CD4-positive, alpha-beta memory T cell (primary cell): Measurements from ENCODE around the gene KRTAP5-3. TPM values are rescaled to one million over a fixed set of nuclear protein-coding genes. Genes with fewer than 3 reads are reported as not detected.
A peak's percentile ranks its signal among the peaks of the same experiment; 100 is the strongest.

Experiments
- CTCF ChIA-PET: fragments of 350-600 bp; sonication (Branson Sonifier 250); formaldehyde crosslinking; loops from one replicate; lab custom pipeline; 2021; ENCODE audit warnings: inconsistent platforms; ENCODE audit not compliant: partially characterized antibody; lab: Charles Lee
- POLR2A ChIA-PET: fragments of 350-600 bp; sonication (Branson Sonifier 250); formaldehyde crosslinking; loops from one replicate; lab custom pipeline; 2021; ENCODE audit not compliant: partially characterized antibody; lab: Charles Lee
- DNase-seq, 5 donors: peaks; one replicate each; pipeline versions ENCODE4 v3.0.0 to v3.0.0-alpha.2; 2020 to 2022; ENCODE audit warnings: mixed read lengths in 1 of 5
- H3K27ac ChIP-seq: one replicate; pipeline ENCODE4 v1.7.0; 2013; ENCODE audit warnings: low read depth, low read length
- H3K27me3 ChIP-seq: 2 replicates; pipeline ENCODE4 v1.7.0; 2013; ENCODE audit warnings: mild to moderate bottlenecking, low read length, moderate library complexity; ENCODE audit not compliant: insufficient read depth
- H3K36me3 ChIP-seq: 2 replicates; pipeline ENCODE4 v1.7.0; 2013; ENCODE audit warnings: mild to moderate bottlenecking, low read length, moderate library complexity; ENCODE audit not compliant: insufficient read depth
- H3K4me1 ChIP-seq: 2 replicates; pipeline ENCODE4 v1.7.0; 2013; ENCODE audit warnings: mild to moderate bottlenecking, low read length, moderate library complexity; ENCODE audit not compliant: insufficient read depth
- H3K4me3 ChIP-seq, 2 donors: one replicate each; pipeline ENCODE4 v1.7.0; 2013; ENCODE audit warnings: low read length in 2 of 2, mild to moderate bottlenecking in 1 of 2
- H3K9me3 ChIP-seq, 2 donors: one replicate each; pipeline ENCODE4 v1.7.0; 2013; ENCODE audit warnings: low read length in 2 of 2, control low read depth in 1 of 2; ENCODE audit not compliant: control insufficient read depth in 1 of 2
- H3K27ac Mint-ChIP-seq, 7 donors: one replicate each; pipeline ENCODE4 v1.8.0; 2020 to 2021; ENCODE audit warnings: mixed read lengths in 7 of 7, mild to moderate bottlenecking in 6 of 7, inconsistent platforms in 3 of 7, moderate library complexity in 3 of 7
- H3K27me3 Mint-ChIP-seq, 2 donors: one replicate each; pipeline ENCODE4 v1.8.0; 2020 to 2021; ENCODE audit warnings: mixed read lengths in 2 of 2
- H3K36me3 Mint-ChIP-seq, 2 donors: one replicate each; pipeline ENCODE4 v1.8.0; 2020 to 2021; ENCODE audit warnings: mixed read lengths in 2 of 2, inconsistent platforms in 1 of 2, mild to moderate bottlenecking in 1 of 2
- H3K4me1 Mint-ChIP-seq, 4 donors: one replicate each; pipeline ENCODE4 v1.8.0; 2020 to 2021; ENCODE audit warnings: mixed read lengths in 4 of 4, mild to moderate bottlenecking in 1 of 4
- H3K4me3 Mint-ChIP-seq, 8 donors: one replicate each; pipeline ENCODE4 v1.8.0; 2020 to 2021; ENCODE audit warnings: mixed read lengths in 8 of 8, mild to moderate bottlenecking in 7 of 8, moderate library complexity in 6 of 8, inconsistent platforms in 3 of 8
- H3K9me3 Mint-ChIP-seq, 8 donors: one replicate each; pipeline ENCODE4 v1.8.0; 2020 to 2021; ENCODE audit warnings: mixed read lengths in 8 of 8, mild to moderate bottlenecking in 5 of 8, inconsistent platforms in 3 of 8, moderate library complexity in 1 of 8
- intact Hi-C: fragments of 100-400 bp; cut with micrococcal nuclease; formaldehyde crosslinking; loops from one replicate; pipeline ENCODE4 v1.15.1; 2023
- polyA plus RNA-seq, 2 donors: library from polyadenylated mRNA; unstranded; fragments of 300-500 nt; fragmentation: Illumina TruSeq; gene quantifications; one replicate each; pipeline ENCODE4 v1.2.3, GENCODE V29; 2021
- total RNA-seq, 2 experiments: library from RNA; stranded (reverse); gene quantifications; one replicate each; pipeline ENCODE4 v1.2.3, GENCODE V29; 2021

Gene KRTAP5-3, protein sequence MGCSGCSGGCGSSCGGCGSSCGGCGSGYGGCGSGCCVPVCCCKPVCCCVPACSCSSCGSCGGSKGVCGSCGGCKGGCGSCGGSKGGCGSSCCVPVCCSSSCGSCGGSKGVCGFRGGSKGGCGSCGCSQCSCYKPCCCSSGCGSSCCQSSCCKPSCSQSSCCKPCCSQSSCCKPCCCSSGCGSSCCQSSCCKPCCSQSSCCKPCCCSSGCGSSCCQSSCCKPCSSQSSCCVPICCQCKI
- total RNA-seq (not detected), polyA plus RNA-seq (not detected)

DNA sequence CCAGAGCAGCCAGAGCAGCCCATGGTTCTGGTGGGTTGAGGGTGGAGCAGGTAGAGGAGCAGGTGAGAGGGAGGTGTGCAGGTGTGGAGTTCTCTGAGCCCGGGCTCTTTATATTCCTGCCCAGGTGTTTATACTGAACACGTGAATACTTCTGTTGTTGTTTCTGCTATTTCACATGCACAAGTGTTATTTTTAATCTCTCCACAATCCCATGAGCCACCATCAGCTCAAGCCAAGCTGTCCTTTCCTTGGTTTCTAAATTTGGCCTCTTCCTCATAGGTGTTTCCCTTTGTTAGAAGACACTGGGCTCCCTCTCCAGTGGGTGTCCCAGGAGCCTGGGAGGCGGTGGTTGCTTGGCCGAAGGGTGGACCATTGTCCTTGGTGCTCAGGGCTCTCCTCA lies at the start of gene KRTAP5-3:
TSS of gene KRTAP5-3 (minus strand) at position 101 of the 400 bp plus-strand sequence. CDS start at position 23, 78 bp downstream.
- Histone ChIP-seq H3K27ac (no peak within 1 kb of the TSS), H3K4me1 (peaks cover 11% of the 10 kb centered on the region), H3K27me3 (no peaks in the 10 kb centered on the region), H3K36me3 (no peaks in the 10 kb centered on the region), H3K9me3 (no peaks in the 10 kb centered on the region), H3K4me3 (no peak within 1 kb of the TSS)
- POLR2A ChIA-PET: interaction anchor here (0.6 kb wide), 1 partner anchor 13 kb away, joined by 3 read pairs; no protein-coding TSS in a partner anchor
- H3K27me3 Mint-ChIP-seq: peaks cover 6 to 9% of the 10 kb centered on the region in 2 donors
- DNase-seq: no peak
- CTCF ChIA-PET: interaction anchor here (0.7 to 1.3 kb wide), 3 partner anchors 10 to 13 kb away, joined by 3 to 5 read pairs (median 3); no protein-coding TSS in a partner anchor
- intact Hi-C loops: no loop called here
- no peaks in the 10 kb centered on the region for H3K9me3 Mint-ChIP-seq
- no peak within 1 kb of the TSS for H3K4me3 Mint-ChIP-seq
- H3K27ac Mint-ChIP-seq: peak within 1 kb of the TSS in 3 of 7 donors; percentile 15 to 56 (median 19)
- H3K4me1 Mint-ChIP-seq: peaks cover 6 to 20% (median 9%) of the 10 kb centered on the region in 4 donors
- no peaks in the 10 kb centered on the region for H3K36me3 Mint-ChIP-seq

DNA sequence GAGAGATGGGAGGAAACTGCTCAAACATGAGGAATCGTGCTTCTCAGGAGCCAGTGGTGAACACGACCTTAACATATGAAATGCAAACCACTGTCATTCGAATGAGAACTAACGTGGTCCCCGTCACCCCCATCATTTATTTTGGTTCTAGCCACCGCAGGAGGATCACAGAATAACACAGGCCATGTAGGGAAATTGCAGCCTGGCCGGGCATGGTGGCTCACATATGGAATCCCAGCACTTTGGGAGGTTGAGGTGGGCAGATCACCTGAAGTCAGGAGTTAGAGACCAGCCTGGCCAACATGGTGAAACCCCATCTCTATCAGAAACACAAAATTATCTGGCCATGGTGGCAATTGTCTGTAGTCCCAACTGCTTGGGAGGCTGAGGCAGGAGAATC lies 48.4 kb upstream of the KRTAP5-3 start:
- H3K36me3 Mint-ChIP-seq: no peaks in the 10 kb centered on the region
- ChIA-PET POLR2A (no interaction called here), CTCF (no interaction called here)
- Histone ChIP-seq H3K4me3 (no peak overlapping the region), H3K9me3 (no peaks in the 10 kb centered on the region), H3K27ac (no peak overlapping the region), H3K27me3 (no peaks in the 10 kb centered on the region), H3K4me1 (peaks cover 14% of the 10 kb centered on the region), H3K36me3 (no peaks in the 10 kb centered on the region)
- H3K9me3 Mint-ChIP-seq: peaks cover 0 to 2% (median 0%) of the 10 kb centered on the region in 8 donors
- H3K4me3 Mint-ChIP-seq: no peak overlapping the region
- intact Hi-C loops: no loop called here
- peaks cover 6 to 15% (median 13%) of the 10 kb centered on the region in 4 donors for H3K4me1 Mint-ChIP-seq
- H3K27ac Mint-ChIP-seq: no peak overlapping the region
- DNase-seq: no peak
- peaks cover 12 to 25% of the 10 kb centered on the region in 2 donors for H3K27me3 Mint-ChIP-seq

DNA sequence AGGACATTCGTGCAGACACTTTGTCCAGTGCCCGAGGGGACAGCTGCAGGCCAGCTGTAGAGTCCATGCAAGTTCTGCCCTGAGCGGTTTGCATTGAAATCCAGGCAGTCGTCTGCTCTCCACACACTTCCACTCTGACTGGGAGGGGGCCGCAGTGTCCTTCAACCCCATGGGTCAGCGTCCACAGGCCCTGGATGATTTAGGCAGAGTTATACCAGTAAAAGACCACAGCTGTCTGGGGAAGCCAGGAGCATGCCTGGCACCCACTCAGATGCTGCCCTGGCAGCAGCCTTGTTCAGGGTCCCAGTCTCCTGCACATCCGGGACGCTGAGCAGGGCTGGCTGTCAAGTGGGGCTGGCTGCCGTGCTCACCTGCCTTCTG lies 47.8 kb upstream of the KRTAP5-3 start:
- Mint-ChIP-seq H3K27me3 (peaks cover 12 to 27% of the 10 kb centered on the region in 2 donors), H3K4me1 (peaks cover 6 to 15% (median 13%) of the 10 kb centered on the region in 4 donors), H3K36me3 (no peaks in the 10 kb centered on the region), H3K27ac (no peak overlapping the region), H3K4me3 (peak overlapping the region in 1 of 8 donors; percentile 26), H3K9me3 (peaks cover 0 to 2% (median 0%) of the 10 kb centered on the region in 8 donors)
- intact Hi-C loops: no loop called here
- Histone ChIP-seq H3K36me3 (no peaks in the 10 kb centered on the region), H3K27me3 (no peaks in the 10 kb centered on the region), H3K27ac (no peak overlapping the region), H3K4me3 (no peak overlapping the region), H3K4me1 (peaks cover 14% of the 10 kb centered on the region), H3K9me3 (no peaks in the 10 kb centered on the region)
- POLR2A ChIA-PET: no interaction called here
- CTCF ChIA-PET: no interaction called here
- DNase-seq: no peak

DNA sequence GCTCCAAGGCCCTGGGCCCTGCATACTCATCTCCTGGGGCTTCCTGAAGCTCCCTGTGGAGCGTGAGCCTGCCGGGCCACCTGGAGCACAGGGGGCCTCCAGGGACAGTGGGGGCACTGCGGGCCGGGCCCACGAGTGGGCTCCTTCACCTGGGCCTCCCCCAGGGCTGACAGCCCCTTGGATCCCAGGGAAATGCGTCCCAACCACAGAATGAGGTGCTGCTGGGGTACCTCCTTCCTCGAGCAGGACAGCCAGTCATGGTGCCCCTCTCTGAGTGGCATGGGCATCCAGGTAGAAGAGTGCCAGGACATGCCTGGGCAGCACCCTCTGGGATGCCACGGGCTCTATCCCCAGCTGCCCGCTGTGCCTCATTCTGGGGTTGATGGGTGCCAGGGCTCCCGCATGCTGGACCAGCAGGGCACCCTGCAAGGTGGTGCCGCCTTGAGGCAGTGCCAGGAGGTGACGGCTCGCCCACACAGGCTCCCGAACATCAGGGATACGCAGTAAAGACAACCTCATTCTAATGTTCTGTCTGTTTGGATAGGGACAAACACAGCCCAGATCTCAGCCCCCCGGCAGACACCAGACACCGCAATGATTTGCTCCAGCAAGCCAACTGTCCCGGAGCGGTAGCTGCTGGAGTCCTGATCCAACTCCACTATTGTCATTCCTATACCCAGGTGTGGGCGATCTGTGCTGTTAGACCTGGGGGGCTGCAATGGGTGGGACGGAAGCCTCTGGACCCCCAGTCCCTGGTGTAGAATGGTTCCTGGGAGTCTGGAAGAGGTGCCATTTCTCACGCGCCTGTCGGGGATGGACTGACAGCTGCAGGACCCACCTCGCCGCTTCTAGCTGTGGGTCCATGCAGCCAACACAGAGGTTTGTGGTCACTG lies 47.2 kb upstream of the KRTAP5-3 start:
- Mint-ChIP-seq H3K27me3 (peaks cover 12 to 27% of the 10 kb centered on the region in 2 donors), H3K4me3 (peak overlapping the region in 1 of 8 donors; percentile 26), H3K27ac (no peak overlapping the region), H3K4me1 (peaks cover 6 to 14% (median 12%) of the 10 kb centered on the region in 4 donors), H3K9me3 (peaks cover 0 to 2% (median 0%) of the 10 kb centered on the region in 8 donors), H3K36me3 (no peaks in the 10 kb centered on the region)
- Histone ChIP-seq H3K27me3 (no peaks in the 10 kb centered on the region), H3K4me1 (peaks cover 14% of the 10 kb centered on the region), H3K36me3 (no peaks in the 10 kb centered on the region), H3K4me3 (no peak overlapping the region), H3K27ac (no peak overlapping the region), H3K9me3 (no peaks in the 10 kb centered on the region)
- intact Hi-C loops: no loop called here
- POLR2A ChIA-PET: no interaction called here
- CTCF ChIA-PET: interaction anchor here (3.5 kb wide), 1 partner anchor 38 kb away, joined by 59 read pairs; no protein-coding TSS in a partner anchor
- DNase-seq: no peak

DNA sequence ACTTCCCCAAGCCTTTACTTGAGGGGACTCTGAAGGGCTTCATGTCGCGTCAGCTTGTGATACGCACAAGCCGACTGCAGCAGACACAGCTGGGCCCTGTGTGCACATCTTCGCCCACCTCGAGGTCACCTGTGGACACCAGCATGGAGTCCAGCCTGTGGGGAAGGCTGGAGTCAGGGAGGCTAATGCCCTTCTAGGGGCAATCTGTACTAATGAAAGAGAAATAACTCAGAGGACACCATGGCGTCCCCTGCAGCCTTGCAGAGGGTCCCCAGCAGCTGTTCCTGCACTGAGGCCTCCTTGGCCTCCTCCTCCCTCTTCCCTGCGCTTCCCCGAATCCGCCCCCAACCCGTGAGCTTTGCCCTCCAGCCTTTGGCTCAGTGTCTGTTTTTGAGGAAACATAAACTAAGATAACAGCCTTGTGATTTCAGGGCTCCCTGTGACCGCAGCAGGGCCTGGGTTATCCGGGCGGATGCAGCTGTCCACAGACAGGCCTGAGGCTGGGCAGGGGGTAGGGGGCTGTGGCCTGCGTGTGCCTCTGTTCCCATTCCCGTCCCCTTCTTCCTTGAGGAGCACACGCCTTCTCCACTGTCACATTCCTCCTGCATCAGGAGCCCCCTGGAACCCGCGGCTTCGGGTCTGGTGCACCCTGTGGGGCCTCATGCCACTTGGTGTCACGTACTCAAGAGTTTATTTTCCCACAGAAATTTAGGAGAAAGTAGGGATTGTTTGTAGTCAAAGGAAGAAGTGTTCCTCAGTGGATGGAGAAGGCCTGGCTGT lies 46.3 kb upstream of the KRTAP5-3 start:
- DNase-seq: no peak
- H3K27ac Mint-ChIP-seq: no peak overlapping the region
- peaks cover 9% of the 10 kb centered on the region for H3K4me1 ChIP-seq
- CTCF ChIA-PET: interaction anchor here (1.1 to 3.5 kb wide), 5 partner anchors 15 to 497 kb away, joined by 5 to 59 read pairs (median 28); no protein-coding TSS in a partner anchor
- no peak overlapping the region for H3K4me3 Mint-ChIP-seq
- H3K9me3 Mint-ChIP-seq: peaks cover 0 to 2% (median 0%) of the 10 kb centered on the region in 8 donors
- POLR2A ChIA-PET: no interaction called here
- no peaks in the 10 kb centered on the region for H3K27me3 ChIP-seq
- no peak overlapping the region for H3K27ac ChIP-seq
- intact Hi-C loops: no loop called here
- H3K36me3 ChIP-seq: no peaks in the 10 kb centered on the region
- peaks cover 9 to 19% of the 10 kb centered on the region in 2 donors for H3K27me3 Mint-ChIP-seq
- H3K4me1 Mint-ChIP-seq: peaks cover 4 to 5% (median 5%) of the 10 kb centered on the region in 4 donors
- H3K9me3 ChIP-seq: no peaks in the 10 kb centered on the region
- no peaks in the 10 kb centered on the region for H3K36me3 Mint-ChIP-seq
- H3K4me3 ChIP-seq: no peak overlapping the region

DNA sequence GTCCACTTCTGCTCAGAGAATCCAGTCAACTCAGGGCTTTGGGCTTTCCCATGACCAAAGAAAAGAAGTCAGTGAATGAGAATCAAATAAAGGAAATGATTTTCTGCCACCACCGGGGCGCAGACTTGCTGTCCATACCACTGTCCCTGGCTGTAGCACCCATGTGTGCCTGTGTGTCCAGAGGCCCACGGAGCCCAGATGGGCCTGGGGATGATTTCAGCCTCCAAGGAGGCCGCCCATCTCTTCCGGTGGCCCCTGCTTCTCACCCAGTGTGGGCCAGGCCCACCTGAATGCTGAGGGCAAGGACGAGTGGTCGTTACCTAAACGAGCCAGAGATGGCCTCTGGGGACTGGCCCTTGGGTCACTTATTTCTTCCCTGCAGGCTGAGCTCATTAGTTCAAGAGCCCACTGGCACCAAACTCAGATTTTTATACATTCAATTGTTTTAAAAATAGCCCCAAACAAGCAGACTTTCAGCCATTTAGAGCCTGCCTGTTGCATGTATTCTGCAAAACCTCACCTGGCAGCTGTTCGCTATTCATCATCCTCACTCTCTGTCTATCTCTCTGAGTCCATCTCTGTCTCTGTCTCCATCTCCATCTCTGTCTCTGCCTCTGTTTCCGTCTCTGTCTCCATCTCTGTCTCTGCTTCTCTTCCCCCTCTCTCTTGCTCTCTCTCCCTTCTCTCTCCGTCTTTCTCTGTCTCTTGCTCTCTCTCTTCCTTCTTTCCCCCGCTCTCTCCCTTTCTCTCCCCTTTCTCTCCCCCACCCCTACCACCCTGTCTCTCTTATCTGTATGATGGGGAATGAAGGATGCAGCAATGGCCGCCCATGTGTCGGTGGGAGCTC lies 45.5 kb upstream of the KRTAP5-3 start:
- Mint-ChIP-seq H3K9me3 (peaks cover 0 to 2% (median 0%) of the 10 kb centered on the region in 8 donors), H3K4me1 (peaks cover 0 to 2% (median under 1%) of the 10 kb centered on the region in 4 donors), H3K27me3 (peaks cover 9 to 18% of the 10 kb centered on the region in 2 donors), H3K4me3 (no peak overlapping the region), H3K36me3 (no peaks in the 10 kb centered on the region), H3K27ac (peak overlapping the region in 1 of 7 donors; percentile 65)
- intact Hi-C loops: no loop called here
- no peaks in the 10 kb centered on the region for H3K27me3 ChIP-seq
- H3K27ac ChIP-seq: no peak overlapping the region
- no peak overlapping the region for H3K4me3 ChIP-seq
- H3K9me3 ChIP-seq: no peaks in the 10 kb centered on the region
- H3K36me3 ChIP-seq: no peaks in the 10 kb centered on the region
- ChIA-PET POLR2A (no interaction called here), CTCF (interaction anchor here (0.8 to 3.5 kb wide), 18 partner anchors 15 to 498 kb away, joined by 3 to 59 read pairs (median 6); partner anchors contain the start of genes KRTAP5-6, LSP1 and SYT8)
- no peak for DNase-seq
- peaks cover 1% of the 10 kb centered on the region for H3K4me1 ChIP-seq
